Neural progenitor cell (in vitro differentiated cells): ENCODE measurements around the gene C2CD2L. TPM values are rescaled to one million over a fixed set of nuclear protein-coding genes. Genes with fewer than 3 reads are reported as not detected.

ENCODE experiments used
- DNase-seq: peaks from one replicate; pipeline ENCODE4 v3.0.0-alpha.2; 2016; ENCODE audit warnings: low spot score
- H2AFZ ChIP-seq: fragments of 200-600 bp; sonication (generic); replicated peaks from 2 replicates; pipeline ENCODE4 v1.6.1; 2016; ENCODE audit warnings: antibody characterized with exemption
- H3F3A ChIP-seq: fragments of 200-600 bp; sonication (generic); 2 replicates; pipeline ENCODE4 v1.6.1; 2016; ENCODE audit warnings: antibody characterized with exemption, low read depth
- H3K27ac ChIP-seq: fragments of 200-600 bp; sonication (generic); 2 replicates; pipeline ENCODE4 v1.5.1; 2016; ENCODE audit warnings: mild to moderate bottlenecking
- H3K27me3 ChIP-seq: fragments of 200-600 bp; sonication (generic); 2 replicates; pipeline ENCODE4 v1.6.1; 2016; ENCODE audit warnings: mild to moderate bottlenecking, moderate library complexity
- H3K36me3 ChIP-seq: fragments of 200-600 bp; sonication (generic); 2 replicates; pipeline ENCODE4 v1.5.1; 2016
- H3K4me1 ChIP-seq: fragments of 200-600 bp; sonication (generic); 2 replicates; pipeline ENCODE4 v1.6.1; 2016; ENCODE audit warnings: mixed run types
- H3K4me2 ChIP-seq: fragments of 200-600 bp; sonication (generic); 2 replicates; pipeline ENCODE4 v1.6.1; 2016
- H3K4me3 ChIP-seq: fragments of 200-600 bp; sonication (generic); 2 replicates; pipeline ENCODE4 v1.5.1; 2016
- H3K79me2 ChIP-seq: fragments of 200-600 bp; sonication (generic); 2 replicates; pipeline ENCODE4 v1.6.1; 2016; ENCODE audit warnings: low read depth
- H3K9ac ChIP-seq: fragments of 200-600 bp; sonication (generic); 2 replicates; pipeline ENCODE4 v1.6.1; 2016
- H3K9me3 ChIP-seq: fragments of 200-600 bp; sonication (generic); 2 replicates; pipeline ENCODE4 v1.5.1; 2016; ENCODE audit warnings: low read depth
- H4K20me1 ChIP-seq: fragments of 200-600 bp; sonication (generic); 2 replicates; pipeline ENCODE4 v1.6.1; 2016; ENCODE audit warnings: low read depth
- H3K27ac Mint-ChIP-seq: 3 replicates; pipeline ENCODE4 v1.8.0; 2021; ENCODE audit warnings: mixed read lengths
- H3K27me3 Mint-ChIP-seq: 2 replicates; pipeline ENCODE4 v1.8.0; 2022; ENCODE audit warnings: low read depth, mild to moderate bottlenecking, inconsistent platforms, moderate library complexity, mixed read lengths; ENCODE audit not compliant: insufficient read depth
- H3K36me3 Mint-ChIP-seq: 3 replicates; pipeline ENCODE4 v1.8.0; 2021; ENCODE audit warnings: mixed read lengths
- H3K4me1 Mint-ChIP-seq: 3 replicates; pipeline ENCODE4 v1.8.0; 2021; ENCODE audit warnings: mixed read lengths
- H3K4me3 Mint-ChIP-seq: 3 replicates; pipeline ENCODE4 v1.8.0; 2021; ENCODE audit warnings: mild to moderate bottlenecking, moderate library complexity, mixed read lengths
- H3K9me3 Mint-ChIP-seq: 3 replicates; pipeline ENCODE4 v1.8.0; 2020; ENCODE audit warnings: mixed read lengths
- EZH2 ChIP-seq: fragments of 200-600 bp; sonication (generic); IDR thresholded peaks from 2 replicates; pipeline ENCODE4 v1.6.1; 2017; ENCODE audit warnings: antibody characterized with exemption, mild to moderate bottlenecking, moderate library complexity
- EZH2phosphoT487 ChIP-seq: fragments of 200-600 bp; sonication (generic); IDR thresholded peaks from 2 replicates; pipeline ENCODE4 v1.6.1; 2017; ENCODE audit warnings: antibody characterized with exemption
- total RNA-seq: library from RNA; depleted of rRNA; stranded (reverse); fragments of >200 nt; gene quantifications from 2 replicates; pipeline ENCODE4 v1.2.3, GENCODE V29; 2015; ENCODE audit warnings: low replicate concordance
- TF ChIP-seq, protein P1 (sequence below): fragments of 200-600 bp; sonication (generic); IDR thresholded peaks from 2 replicates; pipeline ENCODE4 v1.5.1; 2017; ENCODE audit warnings: antibody characterized with exemption, mild to moderate bottlenecking

Gene C2CD2L
- total RNA-seq, 1 donor from 2014 or later = 1.5 TPM

GRCh38 chr11:119094816-119095065, 12.4 kb upstream of the C2CD2L start:
- no peaks in the 10 kb centered on the region for H3K36me3 ChIP-seq
- H4K20me1 ChIP-seq = peaks cover 49% of the 10 kb centered on the region
- peaks cover 60% of the 10 kb centered on the region for H3F3A ChIP-seq
- Mint-ChIP-seq H3K27me3 (peaks cover 14% of the 10 kb centered on the region), H3K9me3 (no peaks in the 10 kb centered on the region), H3K36me3 (peaks cover 43% of the 10 kb centered on the region), H3K4me1 (peaks cover 47% of the 10 kb centered on the region), H3K4me3 (peak overlapping the region; percentile 94), H3K27ac (peak overlapping the region; percentile 74)
- no peak overlapping the region for H2AFZ ChIP-seq
- DNase-seq = peak; percentile 90
- H3K4me1 ChIP-seq = peaks cover 21% of the 10 kb centered on the region
- no peaks in the 10 kb centered on the region for H3K9me3 ChIP-seq
- peak overlapping the region; percentile 9 for H3K27ac ChIP-seq
- H3K4me3 ChIP-seq = peak overlapping the region; percentile 69
- H3K79me2 ChIP-seq = peaks cover 49% of the 10 kb centered on the region
- H3K9ac ChIP-seq = peak overlapping the region; percentile 84
- TF ChIP-seq EZH2phosphoT487 = no peak
- TF ChIP-seq, protein P1, sequence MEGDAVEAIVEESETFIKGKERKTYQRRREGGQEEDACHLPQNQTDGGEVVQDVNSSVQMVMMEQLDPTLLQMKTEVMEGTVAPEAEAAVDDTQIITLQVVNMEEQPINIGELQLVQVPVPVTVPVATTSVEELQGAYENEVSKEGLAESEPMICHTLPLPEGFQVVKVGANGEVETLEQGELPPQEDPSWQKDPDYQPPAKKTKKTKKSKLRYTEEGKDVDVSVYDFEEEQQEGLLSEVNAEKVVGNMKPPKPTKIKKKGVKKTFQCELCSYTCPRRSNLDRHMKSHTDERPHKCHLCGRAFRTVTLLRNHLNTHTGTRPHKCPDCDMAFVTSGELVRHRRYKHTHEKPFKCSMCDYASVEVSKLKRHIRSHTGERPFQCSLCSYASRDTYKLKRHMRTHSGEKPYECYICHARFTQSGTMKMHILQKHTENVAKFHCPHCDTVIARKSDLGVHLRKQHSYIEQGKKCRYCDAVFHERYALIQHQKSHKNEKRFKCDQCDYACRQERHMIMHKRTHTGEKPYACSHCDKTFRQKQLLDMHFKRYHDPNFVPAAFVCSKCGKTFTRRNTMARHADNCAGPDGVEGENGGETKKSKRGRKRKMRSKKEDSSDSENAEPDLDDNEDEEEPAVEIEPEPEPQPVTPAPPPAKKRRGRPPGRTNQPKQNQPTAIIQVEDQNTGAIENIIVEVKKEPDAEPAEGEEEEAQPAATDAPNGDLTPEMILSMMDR = peak; percentile 69
- H3K27me3 ChIP-seq = no peaks in the 10 kb centered on the region
- peak overlapping the region; percentile 99 for H3K4me2 ChIP-seq

DNA sequence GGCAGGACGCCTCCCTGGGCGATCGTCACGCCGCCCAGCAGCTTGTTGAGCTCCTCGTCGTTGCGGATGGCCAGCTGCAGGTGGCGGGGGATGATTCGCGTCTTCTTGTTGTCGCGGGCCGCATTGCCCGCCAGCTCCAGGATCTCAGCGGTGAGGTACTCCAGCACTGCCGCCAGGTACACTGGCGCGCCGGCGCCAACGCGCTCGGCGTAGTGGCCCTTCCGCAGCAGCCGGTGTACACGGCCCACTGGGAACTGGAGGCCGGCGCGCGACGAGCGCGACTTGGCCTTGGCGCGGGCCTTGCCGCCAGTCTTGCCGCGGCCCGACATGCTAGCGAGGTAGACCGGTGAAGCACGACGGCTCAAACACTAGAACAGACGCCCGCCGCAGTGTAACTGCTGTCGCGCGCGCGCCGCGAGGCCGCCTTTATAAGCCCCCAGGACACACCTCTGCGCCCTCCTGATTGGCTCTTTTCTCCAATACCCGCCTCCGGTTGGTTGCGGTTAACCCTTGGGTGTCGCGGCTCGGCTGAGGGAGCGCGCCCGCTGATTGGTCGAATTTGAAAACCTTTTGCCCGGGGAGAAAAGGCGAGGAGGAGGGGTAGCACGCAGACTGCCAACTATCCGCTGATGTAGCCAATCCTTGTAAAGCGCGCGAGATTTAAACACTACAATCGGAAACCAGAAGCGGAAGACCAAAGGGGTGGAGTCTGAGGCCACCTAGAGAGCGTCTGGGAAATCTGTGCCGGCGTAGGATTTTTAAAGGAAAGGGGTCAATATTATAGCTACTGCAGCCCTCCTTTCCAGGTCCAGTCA, 11.9 kb upstream of the C2CD2L start:
- Mint-ChIP-seq H3K36me3 (peaks cover 44% of the 10 kb centered on the region), H3K27me3 (peaks cover 14% of the 10 kb centered on the region)
- TF ChIP-seq, protein P1 = no peak
- TF ChIP-seq EZH2 = no peak
- no peak for TF ChIP-seq EZH2phosphoT487

GRCh38 chr11:119099711-119100110, 7.4 kb upstream of the C2CD2L start:
- Histone ChIP-seq H3K36me3 (no peaks in the 10 kb centered on the region), H2AFZ (no peak overlapping the region), H4K20me1 (peaks cover under 1% of the 10 kb centered on the region), H3K27ac (no peak overlapping the region), H3K4me2 (peak overlapping the region; percentile 99), H3K79me2 (peaks cover 39% of the 10 kb centered on the region), H3K4me1 (peaks cover 9% of the 10 kb centered on the region), H3K4me3 (no peak overlapping the region), H3K9me3 (no peaks in the 10 kb centered on the region), H3K27me3 (no peaks in the 10 kb centered on the region), H3F3A (peaks cover 44% of the 10 kb centered on the region), H3K9ac (no peak overlapping the region)
- Mint-ChIP-seq H3K4me3 (peak overlapping the region; percentile 93), H3K4me1 (peaks cover 43% of the 10 kb centered on the region), H3K27me3 (peaks cover 7% of the 10 kb centered on the region), H3K36me3 (peaks cover 22% of the 10 kb centered on the region), H3K27ac (no peak overlapping the region), H3K9me3 (no peaks in the 10 kb centered on the region)
- TF ChIP-seq, protein P1 = no peak
- TF ChIP-seq EZH2phosphoT487 (no peak), EZH2 (no peak)
- no peak for DNase-seq

More for the DNA sequence above, 11.9 kb upstream of the C2CD2L start:
- peaks cover 54% of the 10 kb centered on the region for H3K79me2 ChIP-seq
- H3K4me3 Mint-ChIP-seq = peak overlapping the region; percentile 94
- peak; percentile 99 for DNase-seq
- H3K27me3 ChIP-seq = no peaks in the 10 kb centered on the region
- peak overlapping the region; percentile 84 for H3K9ac ChIP-seq
- H3K36me3 ChIP-seq = no peaks in the 10 kb centered on the region
- no peaks in the 10 kb centered on the region for H3K9me3 Mint-ChIP-seq
- H3K4me1 ChIP-seq = peaks cover 24% of the 10 kb centered on the region
- peak overlapping the region; percentile 98 for H3K27ac Mint-ChIP-seq
- peak overlapping the region; percentile 18 for H3K27ac ChIP-seq
- H3K9me3 ChIP-seq = no peaks in the 10 kb centered on the region
- H3F3A ChIP-seq = peaks cover 54% of the 10 kb centered on the region
- peak overlapping the region; percentile 69 for H3K4me3 ChIP-seq
- H2AFZ ChIP-seq = no peak overlapping the region
- H3K4me2 ChIP-seq = peak overlapping the region; percentile 99
- peaks cover 44% of the 10 kb centered on the region for H4K20me1 ChIP-seq
- H3K4me1 Mint-ChIP-seq = peaks cover 50% of the 10 kb centered on the region
